Hematopoietic multipotent progenitor cell treated with erythropoietin and hydrocortisone succinate and interleukin-3 and kit ligand, for 6 days (in vitro differentiated cells): ENCODE data around the gene CTRL.
"Not testable (repeated sequence)": the region's sequence is repeated elsewhere in the genome, so short reads cannot be mapped to it uniquely, and the experiment has no call there.

ENCODE experiments used
- DNase-seq: peaks from one replicate; pipeline ENCODE4 v3.0.0-alpha.2; 2015

The CTRL gene

GRCh38 chr16:67931712-67932461 lies at the start of gene CTRL:
TSS of gene CTRL (minus strand) at chr16:67931862. CDS start at chr16:67931852, 10 bp downstream.
- DNase-seq: no peak

DNA sequence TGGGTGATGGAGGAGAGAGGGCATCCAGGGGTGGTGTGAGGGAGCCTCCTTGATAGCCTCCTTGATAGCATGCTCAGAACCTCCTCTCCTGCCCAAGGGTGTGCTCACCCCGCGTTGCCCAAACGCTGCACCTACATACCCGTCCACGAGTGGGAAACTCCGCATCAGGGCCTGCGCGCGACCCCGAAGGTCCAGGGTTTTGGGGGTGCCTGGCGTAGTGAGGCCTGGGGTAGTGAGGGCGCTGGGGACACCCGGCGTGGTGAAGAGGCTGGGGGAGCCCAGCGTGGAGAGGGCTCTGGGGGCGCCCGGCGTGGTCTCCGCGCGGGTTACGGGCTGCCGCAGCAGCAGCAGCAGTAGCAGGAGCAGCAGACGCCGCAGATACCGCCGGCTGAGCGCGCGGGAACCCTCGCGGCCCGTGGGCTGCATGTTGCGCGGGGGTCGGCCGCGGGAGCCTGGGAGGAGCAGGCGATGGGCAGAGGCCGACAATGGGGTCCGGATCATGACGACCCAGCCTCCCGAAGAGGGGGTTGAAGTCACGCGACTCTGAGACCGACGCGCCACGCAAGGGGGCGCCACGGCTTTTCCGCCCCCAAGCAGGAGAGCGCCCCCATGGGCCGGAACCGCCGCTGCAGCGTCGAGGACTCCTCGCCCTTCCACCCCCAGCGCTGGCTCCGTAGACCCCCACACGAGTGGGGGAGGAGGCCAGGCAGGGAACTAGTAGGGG lies 48.5 kb upstream of the CTRL start, which contains the start of gene DPEP3:
Gene DPEP3 (minus strand): TSS at position 545 of the 724 bp plus-strand sequence. CDS start 119 bp downstream, at position 426.
- peak; percentile 31 for DNase-seq

GRCh38 chr16:67977469-67978227 lies 46.0 kb upstream of the CTRL start:
- no peak for DNase-seq

GRCh38 chr16:67977005-67977404 lies 45.3 kb upstream of the CTRL start:
- no peak for DNase-seq

GRCh38 chr16:67976205-67976604 lies 44.5 kb upstream of the CTRL start:
- no peak for DNase-seq

- DNase-seq: no peak
These were observed 43.9 kb upstream of the CTRL start for GRCh38 chr16:67975321-67976105.

DNA sequence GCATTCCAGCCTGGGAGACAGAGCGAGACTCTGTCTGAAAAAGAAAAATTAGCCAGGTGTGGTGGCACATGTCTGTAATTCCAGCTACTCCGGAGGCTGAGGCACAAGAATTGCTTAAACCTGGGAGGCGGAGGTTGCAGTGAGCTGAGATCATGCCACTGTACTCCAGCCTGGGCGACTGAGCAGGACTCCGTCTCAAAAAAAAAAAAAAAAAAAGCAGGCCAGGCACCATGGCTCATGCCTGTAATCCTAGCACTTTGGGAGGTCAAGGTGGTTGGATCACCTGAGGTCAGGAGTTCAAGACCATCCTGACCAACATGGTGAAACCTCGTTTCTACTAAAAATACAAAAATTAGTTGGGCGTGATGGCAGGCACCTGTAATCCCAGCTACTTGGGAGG lies 40.6 kb upstream of the CTRL start:
- DNase-seq: not testable (repeated sequence)

- DNase-seq: peak; percentile 67
These were observed 39.4 kb upstream of the CTRL start for GRCh38 chr16:67971111-67971510.

GRCh38 chr16:67969254-67970039 lies 37.8 kb upstream of the CTRL start:
- DNase-seq: peak; percentile 84

- DNase-seq: peak; percentile 96
These were observed 37.0 kb upstream of the CTRL start, which contains the start of gene SLC12A4 for GRCh38 chr16:67968400-67969253. TSS of gene SLC12A4 (minus strand) at chr16:67968637. CDS start at chr16:67968553, 84 bp downstream.

DNA sequence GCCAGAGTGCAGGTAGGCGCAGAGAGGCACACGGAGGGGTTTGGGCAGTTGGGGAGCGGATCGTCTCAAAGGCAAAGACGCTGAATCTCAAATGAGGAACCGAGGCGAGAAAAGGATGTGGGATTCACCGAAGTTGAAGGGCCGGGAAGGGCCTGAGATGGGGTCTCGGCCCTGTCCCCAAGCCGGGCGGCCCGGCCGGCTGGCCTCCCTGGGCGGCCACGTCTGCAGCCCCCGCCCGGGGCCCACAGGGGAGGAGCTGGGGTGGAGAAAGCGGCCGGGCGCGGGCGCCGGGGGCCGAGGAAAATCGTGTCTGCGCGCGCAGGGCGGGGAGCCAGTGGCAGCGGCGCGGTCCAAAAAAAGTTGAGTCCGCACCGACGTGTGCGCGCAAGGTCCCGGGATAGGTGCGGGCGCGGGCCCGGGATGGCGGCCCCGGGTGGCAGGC lies 36.3 kb upstream of the CTRL start:
- peak; percentile 53 for DNase-seq

DNA sequence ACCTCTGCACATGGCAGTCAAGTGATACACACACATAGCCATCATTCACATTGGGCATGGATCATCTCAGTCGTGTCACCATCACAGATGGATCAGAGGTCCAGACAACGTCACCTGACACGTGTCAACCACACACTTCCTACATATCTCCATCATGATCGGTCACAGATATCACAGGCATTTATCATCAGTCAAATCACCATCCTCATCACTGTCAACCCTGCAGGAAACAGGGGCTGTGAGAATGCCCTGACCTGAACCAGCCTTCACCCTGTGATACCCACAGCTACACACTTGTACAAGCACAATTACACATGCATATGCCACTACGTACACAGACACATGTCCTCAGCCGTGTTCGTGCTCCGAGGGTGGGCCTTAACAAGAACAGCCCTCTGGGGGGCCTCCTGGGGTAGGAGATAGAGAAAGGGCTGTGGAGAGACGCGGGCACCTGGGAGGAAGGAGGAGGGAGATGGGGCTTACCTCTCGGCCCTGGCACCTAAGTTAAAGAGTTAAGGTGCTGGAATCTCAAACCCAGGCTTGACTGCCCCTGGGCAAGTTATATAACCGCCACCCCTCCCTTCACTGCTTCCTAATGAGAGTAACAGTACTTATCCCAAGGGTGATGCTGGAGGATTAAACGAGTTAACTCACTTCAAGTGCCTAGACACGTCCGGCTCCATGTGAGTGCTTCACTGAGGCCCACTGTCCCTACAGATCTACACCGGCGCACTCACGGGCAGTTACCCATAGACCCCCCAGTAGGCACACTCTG lies 35.7 kb upstream of the CTRL start:
- peak; percentile 41 for DNase-seq

GRCh38 chr16:67966549-67967182 lies 35.0 kb upstream of the CTRL start:
- peak; percentile 56 for DNase-seq

DNA sequence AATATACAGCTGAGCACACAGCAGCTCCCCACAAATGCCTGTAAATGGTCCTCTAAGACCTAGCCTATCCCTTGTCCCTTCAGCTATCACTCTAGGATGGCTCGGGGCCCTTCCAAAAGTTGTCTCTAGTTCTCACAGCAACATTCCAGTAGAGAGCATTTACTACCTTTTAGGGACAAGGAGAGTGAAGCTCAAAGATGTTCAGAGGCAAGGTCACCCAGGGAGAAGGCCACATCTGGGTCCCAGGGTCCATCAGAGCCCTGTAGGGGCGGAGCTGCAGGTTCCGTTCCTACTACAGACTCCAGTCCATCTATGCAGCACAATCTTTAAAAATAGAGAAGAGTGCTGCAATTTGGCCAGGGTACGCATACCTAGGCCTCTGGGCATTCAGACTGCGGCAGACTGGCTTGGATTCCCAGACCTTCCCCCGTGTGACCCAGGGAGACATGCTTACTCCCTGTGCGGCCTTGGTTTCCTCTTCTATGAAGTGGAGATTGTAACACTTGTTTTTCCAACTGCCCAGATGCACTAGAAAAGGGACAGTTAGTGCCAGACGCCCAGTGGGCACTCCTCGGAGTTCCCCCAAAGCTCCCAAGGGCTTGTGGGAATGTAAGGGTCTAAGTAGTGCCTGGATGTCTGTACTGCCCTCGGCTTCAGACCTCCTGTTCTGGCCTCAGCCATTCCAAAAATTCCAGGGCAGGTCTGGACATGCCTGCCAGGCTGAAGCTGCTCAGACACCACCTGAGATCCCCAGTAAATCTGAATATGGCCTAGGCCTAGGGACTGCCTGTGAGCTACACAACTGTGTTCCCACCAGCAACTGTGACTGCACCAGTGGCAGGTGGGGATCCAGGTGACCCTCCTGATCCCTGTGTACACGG lies 34.2 kb upstream of the CTRL start:
- no peak for DNase-seq

DNA sequence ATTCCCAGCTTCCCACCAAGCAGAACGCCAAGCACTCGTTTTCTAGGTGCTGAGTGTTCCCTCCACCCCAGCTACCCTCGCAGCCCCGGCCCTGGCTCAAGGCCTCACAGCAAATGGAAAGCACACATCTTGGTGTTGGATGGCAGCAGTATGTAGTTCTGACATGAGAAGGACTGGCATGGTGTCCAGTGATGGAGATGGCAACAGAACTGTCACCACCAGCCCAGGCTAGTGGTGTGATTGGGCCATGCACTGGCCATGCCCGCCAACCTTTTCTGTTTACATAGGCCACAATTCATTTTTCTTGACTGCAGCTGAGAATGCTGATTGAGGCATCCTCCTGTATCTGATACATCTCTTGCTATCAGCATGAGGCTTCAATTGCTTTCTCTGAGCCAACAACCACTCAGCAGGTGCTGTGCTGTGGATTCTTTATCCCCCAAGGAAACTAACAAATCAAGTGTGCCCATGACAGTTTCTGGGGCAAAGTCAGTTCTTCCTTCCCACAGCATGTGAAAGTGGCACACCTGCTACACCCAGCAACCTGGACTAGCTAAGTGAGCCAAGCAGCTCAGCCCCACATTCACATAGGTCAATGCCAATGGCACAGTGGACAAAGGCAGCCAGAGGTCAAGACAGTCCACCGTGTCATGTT lies 32.9 kb upstream of the CTRL start:
- no peak for DNase-seq

GRCh38 chr16:67963662-67964321 lies 32.1 kb upstream of the CTRL start:
- DNase-seq: no peak

DNA sequence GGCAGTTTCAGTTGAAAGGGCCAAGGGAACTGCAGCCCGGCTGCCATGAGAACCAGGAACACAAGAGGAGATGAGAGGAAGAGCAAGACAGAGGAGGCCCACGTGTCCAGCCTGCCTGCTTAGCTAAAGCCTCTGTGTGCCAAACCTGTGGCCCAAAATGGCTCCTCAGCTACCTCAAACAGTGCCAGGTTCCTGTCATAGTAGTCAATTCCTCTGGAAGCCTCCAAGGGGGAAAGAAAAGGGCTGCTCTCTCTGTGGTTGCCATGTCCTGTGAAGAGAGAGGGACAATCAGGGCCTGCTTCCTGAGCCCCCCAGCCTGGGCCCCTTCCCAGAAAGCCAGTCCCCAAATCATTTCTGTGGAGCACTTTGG lies 31.6 kb upstream of the CTRL start:
- DNase-seq: no peak
